Measurements from ENCODE around the gene ZNF236. TPM values are rescaled to one million over a fixed set of nuclear protein-coding genes. Genes with fewer than 3 reads are reported as not detected.

ZNF236 gene
- total and polyA plus RNA-seq, 2 of the 8 experiments (the other 6 are each of a cell fraction or from before 2014, with no cell fraction given), result 6.7 to 14.5 TPM

GRCh38 chr18:77003316-77003715 lies 181.0 kb downstream of the ZNF236 start (continued):
- TF ChIP-seq PHF8 (conservative IDR thresholded peaks at IDR 0.05; ENCODE audit: low read depth, low read length) (no peak), TAF1 (IDR thresholded peaks at IDR 0.05; ENCODE audit: low read depth, low read length) (no peak)

All from H1 (cell line).